Activated CD4-positive, alpha-beta T cell treated with anti-CD3 and anti-CD28 coated beads, Interleukin-2, amount 50 U/mL, for 24 hours (primary cell): ENCODE results near the gene NUP160.
"Not testable (repeated sequence)": the region's sequence is repeated elsewhere in the genome, so short reads cannot be mapped to it uniquely, and the experiment has no call there.

Source experiments
- DNase-seq, 2 donors: peaks; one replicate each; pipeline ENCODE4 v3.0.0-alpha.2; 2020; ENCODE audit warnings: low read depth in 1 of 2, low spot score in 1 of 2

Gene NUP160

GRCh38 chr11:47791774-47792430, 56.2 kb downstream of the NUP160 start:
- no peak for DNase-seq

- not testable (repeated sequence) for DNase-seq
Measured at GRCh38 chr11:47790017-47790416, 58.1 kb downstream of the NUP160 start.

DNA sequence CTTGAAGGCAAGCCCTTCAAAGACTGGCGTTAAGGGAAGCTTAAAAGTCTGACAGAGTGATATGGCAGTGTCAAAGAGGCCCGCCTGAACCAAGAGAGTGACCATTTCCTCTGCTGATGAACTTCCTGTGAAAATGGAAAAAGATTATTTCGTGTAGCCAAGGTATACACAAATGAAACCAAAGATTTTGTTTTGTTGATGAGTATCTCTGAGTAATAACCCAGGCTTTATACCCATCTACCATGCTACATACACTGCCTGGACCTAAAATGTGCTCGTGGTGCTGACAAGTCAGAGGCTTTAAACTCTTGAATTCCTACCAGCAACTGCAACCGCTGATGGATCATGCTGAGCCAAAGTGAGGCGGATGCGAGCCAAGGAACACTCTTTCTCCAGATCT, 60.0 kb downstream of the NUP160 start:
- DNase-seq: no peak

DNA sequence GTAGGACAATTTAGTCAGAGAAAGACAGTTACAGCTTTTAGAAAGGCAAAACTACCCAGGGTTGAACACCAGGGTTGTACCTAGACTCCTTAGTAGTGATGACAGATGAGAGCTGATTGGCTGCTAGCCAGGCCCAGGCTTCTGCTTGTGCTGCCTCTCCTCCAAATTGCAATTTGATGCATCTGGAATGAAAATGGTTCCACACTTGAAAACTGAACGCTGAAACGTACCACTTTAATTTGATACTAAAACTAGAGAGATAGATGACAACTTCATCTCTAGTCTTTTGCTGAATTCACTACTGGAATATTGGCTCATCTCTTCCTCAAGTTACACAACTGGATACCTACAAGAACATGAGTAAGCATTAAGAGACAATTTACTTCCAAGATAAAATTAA, 61.8 kb downstream of the NUP160 start:
- DNase-seq: no peak

- DNase-seq: no peak
Measured at GRCh38 chr11:47784785-47785381, 63.3 kb downstream of the NUP160 start.

DNA sequence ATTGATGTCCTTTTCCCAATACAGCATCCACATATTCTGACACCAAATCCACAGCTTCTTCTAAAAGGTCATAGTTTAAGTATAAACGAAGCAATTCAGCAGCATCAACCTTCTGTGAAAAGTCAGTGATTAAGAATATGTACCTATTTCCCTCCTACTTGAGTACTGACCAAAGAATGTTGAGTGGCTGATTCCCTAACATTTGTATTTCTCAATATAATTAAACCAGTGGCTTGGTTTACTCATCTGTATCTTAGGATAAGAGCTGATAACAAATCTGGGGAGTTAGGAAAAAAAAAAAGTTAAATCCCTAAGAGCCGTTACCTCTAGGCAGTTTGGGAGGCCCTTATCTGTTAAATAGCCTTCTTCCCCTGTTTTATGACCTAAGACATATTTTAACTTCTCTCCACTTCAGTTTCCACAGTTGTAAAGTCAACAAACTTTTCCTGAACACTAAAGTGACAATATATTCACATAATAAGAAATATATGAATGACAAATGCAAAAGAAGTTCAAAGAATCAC, 65.0 kb downstream of the NUP160 start:
- no peak for DNase-seq

DNA sequence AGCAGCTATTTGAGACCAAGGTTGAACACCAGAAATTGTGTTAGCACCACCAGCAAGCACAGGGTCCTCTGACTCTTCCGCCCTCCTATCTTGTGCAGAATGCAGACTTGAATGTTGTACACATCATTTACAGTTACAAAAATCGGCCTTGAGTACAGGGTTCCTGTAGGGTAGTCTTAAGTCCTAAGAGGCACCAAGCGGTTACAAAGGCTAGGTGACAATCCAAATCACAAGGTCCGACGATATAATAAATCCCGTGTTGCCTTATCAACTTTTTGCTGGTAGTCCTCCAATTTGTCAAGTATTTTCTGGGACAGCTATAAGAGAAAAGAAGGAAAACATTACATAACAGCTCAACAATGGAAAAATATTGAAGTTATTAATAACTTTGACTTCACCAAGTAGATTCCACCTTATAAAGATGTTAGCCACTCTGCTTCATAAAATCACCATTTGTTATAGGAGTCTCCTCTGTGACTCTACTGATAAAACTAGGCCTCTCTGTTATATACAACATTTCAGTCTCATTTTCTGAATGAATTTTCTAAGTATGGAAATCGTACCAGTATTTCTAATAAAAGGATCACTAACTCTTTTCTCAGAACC, 69.2 kb downstream of the NUP160 start:
- DNase-seq: no peak

DNA sequence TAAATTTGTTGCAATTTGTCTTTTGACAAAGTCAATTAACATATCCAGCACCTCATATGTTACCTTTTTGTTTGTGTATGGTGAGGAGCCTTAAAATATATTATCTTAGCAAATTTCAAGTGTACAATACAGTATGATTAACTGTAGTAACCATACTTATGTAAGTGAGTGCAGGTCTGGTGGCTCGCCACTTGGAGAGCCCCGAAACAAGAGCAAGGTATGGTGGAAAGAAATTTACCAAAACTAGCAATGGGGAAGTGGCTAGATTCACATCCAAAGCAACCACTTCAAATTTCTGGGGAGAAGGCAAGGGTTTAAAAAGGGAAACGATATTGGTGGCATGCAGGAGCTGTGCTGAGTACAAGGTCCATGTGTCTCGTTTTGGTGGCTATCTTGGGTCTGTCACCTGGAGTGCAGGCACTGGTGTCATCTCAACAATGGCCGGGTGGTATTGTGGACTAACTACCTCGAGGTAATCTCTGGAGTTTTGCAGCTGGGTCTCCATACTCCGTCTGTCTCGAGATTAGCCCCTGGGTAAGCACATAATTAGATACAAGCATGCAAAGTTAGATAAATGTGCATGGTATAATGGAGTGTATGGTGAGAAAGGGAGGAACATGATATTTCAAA, 72.8 kb downstream of the NUP160 start:
- no peak for DNase-seq

DNA sequence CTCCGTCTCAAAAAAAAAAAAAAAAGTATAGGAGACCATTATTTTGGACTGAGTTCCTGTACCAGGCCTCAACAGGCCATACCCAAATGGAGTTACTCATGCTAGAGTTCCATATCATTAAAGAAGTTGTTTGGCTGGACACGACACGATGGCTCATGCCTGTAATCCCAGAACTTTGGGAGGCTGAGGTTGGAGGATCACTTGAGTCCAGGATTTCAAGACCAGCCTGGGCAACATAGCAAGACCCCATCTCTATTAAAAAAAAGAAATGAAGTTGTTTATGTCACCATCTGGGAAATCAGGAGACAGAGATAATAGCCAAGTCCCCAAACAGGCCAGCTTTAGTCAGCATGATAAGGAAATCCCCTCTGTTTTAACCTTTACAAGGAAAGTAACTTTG, 74.3 kb downstream of the NUP160 start:
- DNase-seq: no peak

DNA sequence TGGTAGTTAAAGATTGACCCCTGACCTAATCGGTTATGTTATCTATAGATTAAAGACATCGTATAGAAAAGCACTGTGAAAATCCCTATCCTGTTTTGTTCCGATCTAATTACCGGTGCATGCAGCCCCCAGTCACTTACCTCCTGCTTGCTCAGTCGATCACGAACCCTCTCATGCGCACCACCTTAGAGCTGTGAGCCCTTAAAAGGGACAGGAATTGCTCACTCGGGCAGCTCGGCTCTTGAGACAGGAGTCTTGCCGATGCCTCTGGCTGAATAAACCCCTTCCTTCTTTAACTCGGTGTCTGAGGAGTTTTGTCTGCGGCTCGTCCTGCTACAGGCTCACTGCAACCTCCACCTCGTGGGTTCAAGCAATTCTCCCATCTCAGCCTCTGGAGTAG, 78.6 kb downstream of the NUP160 start:
- not testable (repeated sequence) for DNase-seq

- DNase-seq: peak; percentile 13 to 14
Measured at GRCh38 chr11:47768101-47768612, 80.0 kb downstream of the NUP160 start.

GRCh38 chr11:47766509-47767227, 81.5 kb downstream of the NUP160 start:
- DNase-seq: peak; percentile 64 to 79

GRCh38 chr11:47765086-47765485, 83.1 kb downstream of the NUP160 start:
- DNase-seq: no peak

DNA sequence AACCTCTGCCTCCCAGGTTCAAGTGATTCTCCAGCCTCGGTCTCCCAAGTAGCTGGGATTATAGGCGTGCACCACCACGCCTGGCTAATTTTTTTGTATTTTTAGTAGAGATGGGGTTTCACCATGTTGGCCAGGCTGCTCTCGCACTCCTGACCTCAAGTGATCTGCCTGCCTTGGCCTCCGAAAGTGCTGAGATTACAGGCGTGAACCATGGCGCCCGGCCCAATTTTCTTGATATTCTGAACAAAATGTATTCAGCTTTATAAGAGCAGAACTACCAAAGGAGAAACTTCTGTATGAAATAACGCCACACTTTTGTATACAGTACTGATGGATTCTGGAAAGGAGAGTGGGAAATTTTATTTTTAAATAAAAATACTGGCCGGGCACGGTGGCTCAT, 88.9 kb downstream of the NUP160 start:
- not testable (repeated sequence) for DNase-seq

GRCh38 chr11:47756208-47756607, 91.9 kb downstream of the NUP160 start:
- no peak for DNase-seq

GRCh38 chr11:47750725-47751124, 97.4 kb downstream of the NUP160 start:
- DNase-seq: no peak

GRCh38 chr11:47742494-47742893, 105.7 kb downstream of the NUP160 start:
- DNase-seq: not testable (repeated sequence)

GRCh38 chr11:47737817-47738216, 110.3 kb downstream of the NUP160 start:
- DNase-seq: not testable (repeated sequence)

DNA sequence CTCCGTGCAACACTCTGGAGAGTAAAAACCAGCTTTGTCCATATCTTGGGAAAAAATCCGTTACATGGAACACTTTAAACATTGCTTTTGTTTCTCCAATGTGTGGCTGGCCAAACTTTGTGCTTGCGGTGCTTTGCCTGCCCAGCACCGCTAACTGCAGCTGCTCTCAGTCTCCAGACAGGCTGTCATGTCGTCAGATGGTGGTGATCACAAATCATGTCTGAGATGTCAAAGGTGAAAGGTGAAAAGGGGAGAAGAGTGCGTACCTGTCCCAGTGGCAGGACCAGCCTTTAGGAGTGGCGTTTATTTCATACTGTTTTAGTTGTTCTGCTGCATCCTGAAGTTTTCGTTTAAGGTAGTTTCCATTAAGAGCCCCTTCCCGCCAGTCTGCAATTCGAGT, 115.9 kb downstream of the NUP160 start:
- DNase-seq: no peak

GRCh38 chr11:47731475-47731874, 116.7 kb downstream of the NUP160 start:
- no peak for DNase-seq
